Central memory CD8-positive, alpha-beta T cell (primary cell): ENCODE results near the gene MIB1.
"Not testable (repeated sequence)": the region's sequence is repeated elsewhere in the genome, so short reads cannot be mapped to it uniquely, and the experiment has no call there.

Experiments
- ATAC-seq: fragments of 150-1000 bp; cut with Tn5 transposase; replicated peaks from 2 replicates; pipeline ENCODE4 v1.10.0; 2022; ENCODE audit warnings: mild to moderate bottlenecking, moderate FRiP score, moderate number of reproducible peaks; ENCODE audit not compliant: poor library complexity, severe bottlenecking; ENCODE audit errors: extremely low read depth
- DNase-seq, 2 donors: peaks; one replicate each; pipeline ENCODE4 v3.0.0; 2021; ENCODE audit warnings: low spot score in 2 of 2
- H3K27ac Mint-ChIP-seq: one replicate; pipeline ENCODE4 v1.8.0; 2022; ENCODE audit warnings: low read depth, mild to moderate bottlenecking, moderate library complexity, mixed read lengths
- H3K27me3 Mint-ChIP-seq: one replicate; pipeline ENCODE4 v1.8.0; 2022; ENCODE audit warnings: mixed read lengths
- H3K36me3 Mint-ChIP-seq: one replicate; pipeline ENCODE4 v1.8.0; 2022; ENCODE audit warnings: mild to moderate bottlenecking, moderate library complexity, mixed read lengths; ENCODE audit not compliant: insufficient read depth
- H3K4me1 Mint-ChIP-seq: one replicate; pipeline ENCODE4 v1.8.0; 2022; ENCODE audit warnings: mixed read lengths
- H3K4me3 Mint-ChIP-seq: one replicate; pipeline ENCODE4 v1.8.0; 2022; ENCODE audit warnings: mild to moderate bottlenecking, moderate library complexity, mixed read lengths
- H3K9me3 Mint-ChIP-seq: one replicate; pipeline ENCODE4 v1.8.0; 2022; ENCODE audit warnings: mixed read lengths

Gene MIB1

DNA sequence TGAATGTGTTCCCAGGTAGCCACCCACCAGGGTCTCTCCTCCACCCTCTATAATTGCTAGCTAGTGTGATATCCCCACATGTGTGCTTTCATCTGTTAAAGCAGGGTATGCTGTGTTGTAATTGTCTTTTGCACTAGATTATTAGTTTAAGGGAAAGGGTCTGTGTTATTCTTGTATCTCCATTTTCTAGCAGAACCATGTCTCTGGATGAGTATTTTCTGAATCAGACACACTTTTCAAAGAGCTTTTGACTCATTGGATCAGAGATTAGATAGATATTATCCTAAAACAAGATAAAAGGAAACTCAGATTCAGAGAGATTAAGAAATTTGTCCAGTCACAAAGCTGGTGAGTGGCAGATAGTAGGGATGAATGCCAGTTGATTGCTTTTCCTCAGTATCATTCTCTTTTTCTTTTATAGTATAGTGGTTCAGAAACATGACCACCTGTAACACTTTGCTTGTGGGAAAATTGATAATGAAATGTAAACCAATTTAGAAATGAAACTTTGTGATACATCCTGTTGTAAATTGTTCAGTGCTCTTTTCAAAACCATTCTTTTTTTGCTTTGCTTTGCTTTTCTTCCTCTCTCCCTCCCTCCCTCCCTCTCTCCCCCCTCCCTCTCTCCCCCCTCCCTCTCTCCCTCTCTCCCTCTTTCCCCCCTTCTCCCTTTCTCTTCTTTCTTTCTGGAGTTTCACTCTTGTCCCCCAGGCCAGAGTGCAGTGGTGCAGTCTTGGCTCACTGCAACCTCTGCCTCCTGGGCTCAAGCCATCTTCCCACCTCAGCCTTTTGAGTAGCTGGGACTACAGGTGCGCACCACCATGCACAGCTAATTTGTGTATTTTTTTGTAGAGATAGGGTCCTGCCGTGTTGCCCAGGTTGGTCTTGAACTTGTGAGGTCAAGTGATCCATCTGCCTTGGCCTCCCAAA, 7.4 kb downstream of the MIB1 start:
- peaks cover 4% of the 10 kb centered on the region for H3K36me3 Mint-ChIP-seq
- H3K27me3 Mint-ChIP-seq: no peaks in the 10 kb centered on the region
- no peak for DNase-seq
- H3K4me1 Mint-ChIP-seq: peaks cover 54% of the 10 kb centered on the region
- ATAC-seq: peak; percentile 24
- H3K27ac Mint-ChIP-seq: peak overlapping the region; percentile 9
- H3K9me3 Mint-ChIP-seq: no peaks in the 10 kb centered on the region
- H3K4me3 Mint-ChIP-seq: no peak overlapping the region

DNA sequence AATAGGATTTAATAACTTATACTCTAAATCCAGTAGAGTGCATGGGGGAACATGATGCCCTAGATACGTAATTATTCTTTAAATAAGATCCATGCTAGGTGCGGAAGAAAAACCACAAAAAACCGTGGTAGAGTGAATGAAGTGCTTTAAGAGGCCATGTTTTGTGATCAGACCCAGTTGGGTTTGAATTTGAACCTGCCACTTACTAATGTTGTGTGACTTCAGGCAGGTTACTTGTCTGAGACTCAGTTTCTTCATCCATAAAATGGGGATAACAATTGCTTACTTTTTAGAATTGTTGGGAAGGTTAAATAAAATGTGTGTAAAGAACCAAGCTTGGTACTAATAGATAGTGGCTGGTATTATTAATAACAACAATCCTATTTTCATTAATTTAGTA, 17.2 kb downstream of the MIB1 start:
- no peak overlapping the region for H3K4me3 Mint-ChIP-seq
- H3K36me3 Mint-ChIP-seq: no peaks in the 10 kb centered on the region
- H3K4me1 Mint-ChIP-seq: peaks cover 37% of the 10 kb centered on the region
- ATAC-seq (no peak), DNase-seq (no peak)
- no peaks in the 10 kb centered on the region for H3K9me3 Mint-ChIP-seq
- H3K27ac Mint-ChIP-seq: no peak overlapping the region
- no peaks in the 10 kb centered on the region for H3K27me3 Mint-ChIP-seq

DNA sequence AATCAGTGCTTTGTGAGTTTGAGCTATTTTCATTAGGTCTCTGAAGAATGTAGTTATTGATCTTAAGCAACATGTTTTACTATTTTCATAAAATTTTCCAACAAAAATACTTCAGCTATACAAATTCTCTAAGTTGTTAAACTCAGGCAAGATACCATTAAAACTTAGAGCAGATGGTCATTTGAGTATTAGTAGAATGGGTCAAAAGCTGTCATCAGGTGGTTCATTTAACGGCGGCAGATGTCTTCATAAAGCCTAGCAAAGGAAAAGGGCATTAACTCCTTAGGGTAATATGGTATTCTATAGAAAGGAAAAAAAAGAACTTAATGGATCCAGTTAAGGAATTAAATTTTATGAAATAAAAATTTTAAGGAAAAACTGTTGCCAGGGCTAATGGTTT, 19.2 kb downstream of the MIB1 start:
- Mint-ChIP-seq H3K36me3 (no peaks in the 10 kb centered on the region), H3K27ac (no peak overlapping the region), H3K27me3 (no peaks in the 10 kb centered on the region), H3K4me3 (no peak overlapping the region), H3K9me3 (no peaks in the 10 kb centered on the region), H3K4me1 (peaks cover 31% of the 10 kb centered on the region)
- DNase-seq (no peak), ATAC-seq (no peak)

DNA sequence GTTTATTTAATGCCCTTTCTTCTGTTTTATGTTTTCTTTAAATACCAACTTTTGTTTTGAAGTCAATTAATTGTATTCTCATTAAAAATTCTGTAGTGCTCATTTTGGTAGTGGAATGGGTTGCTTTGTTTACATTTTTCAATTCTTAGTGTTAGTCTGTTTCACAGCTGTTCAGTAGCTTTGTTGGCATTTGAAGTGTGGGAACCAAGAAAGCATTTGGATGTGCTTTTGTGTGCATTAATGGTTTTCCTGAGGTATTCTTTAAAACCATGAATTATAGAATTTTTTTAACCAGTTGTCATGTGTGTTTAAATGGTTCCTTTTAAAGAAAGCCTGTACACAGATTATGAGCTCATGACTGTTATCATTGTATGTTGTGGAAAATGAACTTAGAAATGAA, 19.7 kb downstream of the MIB1 start:
- no peak for DNase-seq
- no peaks in the 10 kb centered on the region for H3K27me3 Mint-ChIP-seq
- H3K4me1 Mint-ChIP-seq: peaks cover 29% of the 10 kb centered on the region
- H3K9me3 Mint-ChIP-seq: no peaks in the 10 kb centered on the region
- H3K4me3 Mint-ChIP-seq: no peak overlapping the region
- no peak overlapping the region for H3K27ac Mint-ChIP-seq
- no peak for ATAC-seq
- H3K36me3 Mint-ChIP-seq: no peaks in the 10 kb centered on the region

DNA sequence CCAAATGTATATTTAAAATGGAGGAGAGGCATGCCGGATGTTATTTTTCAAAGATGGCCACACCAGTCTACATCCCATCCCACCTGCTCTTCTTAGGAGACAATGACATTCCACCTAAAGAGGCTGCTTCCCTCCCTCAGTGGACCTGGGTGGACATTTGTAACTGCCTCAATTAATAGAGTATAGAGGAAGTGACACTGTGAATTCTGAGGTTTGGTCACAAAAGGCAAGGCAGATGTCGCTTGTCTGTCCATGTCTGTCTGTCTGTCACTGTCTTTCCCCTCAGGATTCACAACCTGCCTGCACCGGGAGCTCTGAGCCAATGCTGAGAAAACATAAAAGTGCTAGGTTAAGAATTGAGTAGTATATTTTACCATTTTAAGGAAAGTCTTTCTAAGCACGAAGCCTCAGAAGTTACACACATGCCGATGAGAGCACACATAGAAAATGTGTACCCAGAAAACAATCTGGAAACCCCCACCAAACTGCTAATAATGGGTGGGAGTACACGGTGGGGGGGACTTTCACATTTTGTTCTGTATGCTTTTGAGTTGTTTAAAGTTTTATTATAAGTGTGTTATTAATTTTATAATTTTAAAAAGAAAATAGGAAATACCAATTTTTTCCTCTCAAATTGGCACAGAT, 21.0 kb downstream of the MIB1 start:
- Mint-ChIP-seq H3K4me1 (peaks cover 29% of the 10 kb centered on the region), H3K9me3 (no peaks in the 10 kb centered on the region), H3K27me3 (no peaks in the 10 kb centered on the region), H3K36me3 (peaks cover 7% of the 10 kb centered on the region), H3K27ac (no peak overlapping the region), H3K4me3 (no peak overlapping the region)
- DNase-seq: no peak
- ATAC-seq: no peak

DNA sequence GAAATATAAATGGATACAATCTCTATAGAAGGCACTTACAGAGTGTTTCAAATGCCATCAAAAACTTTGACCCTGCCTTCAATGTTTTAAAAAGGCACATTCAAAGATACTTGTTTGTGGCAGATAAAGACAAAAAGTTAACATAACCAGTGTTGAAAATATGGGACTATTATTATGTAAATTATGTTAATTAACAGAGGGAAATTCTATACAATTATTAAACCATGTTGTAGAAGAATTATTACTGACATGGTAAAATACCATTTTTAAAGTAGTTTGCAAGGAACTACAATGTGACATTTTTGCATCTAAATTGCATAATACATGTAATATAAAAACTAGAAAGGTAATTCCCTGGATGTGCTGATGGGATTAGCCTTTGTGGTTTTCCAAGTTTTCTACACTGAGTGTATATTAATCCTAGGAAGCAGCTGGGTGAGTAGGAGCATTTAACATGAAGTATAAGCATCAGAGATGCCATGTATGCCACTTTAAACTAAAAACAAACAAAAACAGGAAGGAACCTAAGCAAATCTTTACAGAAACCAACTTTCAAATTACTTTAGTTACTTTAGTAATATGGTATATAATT, 21.7 kb downstream of the MIB1 start:
- Mint-ChIP-seq H3K9me3 (no peaks in the 10 kb centered on the region), H3K27me3 (no peaks in the 10 kb centered on the region), H3K4me1 (peaks cover 29% of the 10 kb centered on the region), H3K27ac (no peak overlapping the region), H3K4me3 (no peak overlapping the region), H3K36me3 (peaks cover 10% of the 10 kb centered on the region)
- no peak for ATAC-seq
- DNase-seq: no peak

DNA sequence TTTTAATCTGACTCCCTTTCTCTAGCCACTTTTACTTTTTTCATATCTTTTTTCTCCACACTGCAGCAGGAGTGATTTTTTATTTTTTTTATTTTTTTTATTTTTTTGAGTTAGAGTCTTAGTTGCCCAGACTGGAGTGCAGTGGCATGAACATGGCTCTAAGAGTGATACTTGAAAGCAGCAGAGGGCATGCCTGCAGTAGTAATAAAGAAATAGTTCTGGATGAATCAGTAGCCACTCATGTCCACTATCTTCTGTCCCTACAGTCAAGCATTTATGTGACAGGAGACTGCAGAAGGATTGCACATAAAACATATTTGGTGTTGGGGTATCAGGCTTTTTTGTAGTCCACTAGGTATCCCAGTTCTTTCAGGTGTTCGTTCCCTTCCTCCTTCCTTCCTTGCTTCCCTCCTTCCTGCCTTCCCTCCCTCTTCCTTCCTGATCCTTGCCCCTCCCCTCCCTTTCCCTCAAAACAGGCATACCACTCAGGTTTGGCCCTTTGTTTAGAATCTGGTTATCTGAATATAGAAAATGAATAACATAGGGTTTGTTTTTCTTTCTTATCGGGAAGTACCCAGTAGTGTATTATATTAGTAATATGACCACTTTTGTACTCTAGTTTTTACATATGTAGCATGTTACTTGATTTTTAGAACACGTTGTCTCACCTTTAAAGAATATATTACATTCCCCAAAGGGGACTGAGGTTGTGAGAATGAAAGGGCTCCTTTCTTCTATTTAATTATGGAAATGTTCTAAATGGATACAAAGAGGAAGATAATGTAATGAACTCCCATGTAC, 23.5 kb downstream of the MIB1 start:
- Mint-ChIP-seq H3K4me3 (no peak overlapping the region), H3K9me3 (no peaks in the 10 kb centered on the region), H3K4me1 (peaks cover 29% of the 10 kb centered on the region), H3K27ac (no peak overlapping the region), H3K27me3 (no peaks in the 10 kb centered on the region), H3K36me3 (peaks cover 18% of the 10 kb centered on the region)
- no peak for DNase-seq
- no peak for ATAC-seq

DNA sequence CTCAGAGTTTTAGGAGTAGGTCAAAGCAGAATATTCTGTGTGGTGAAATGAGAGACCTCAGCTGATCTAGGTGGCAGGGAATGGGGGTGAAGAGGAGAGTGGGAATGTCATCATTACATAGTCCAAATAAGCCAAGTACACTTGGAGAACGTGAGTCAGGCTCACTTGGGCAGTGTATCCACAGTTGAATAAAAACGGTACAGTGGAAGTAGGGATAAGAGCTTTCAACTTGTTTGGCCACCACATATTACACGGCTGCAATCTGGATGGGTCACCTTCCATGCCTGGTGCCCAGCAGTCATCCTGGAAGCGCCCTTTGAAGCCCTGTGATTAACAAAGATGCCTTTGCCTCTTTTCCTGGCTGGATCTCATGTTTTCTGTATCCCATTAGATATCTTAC, 28.6 kb downstream of the MIB1 start:
- Mint-ChIP-seq H3K27ac (no peak overlapping the region), H3K27me3 (no peaks in the 10 kb centered on the region), H3K4me1 (no peaks in the 10 kb centered on the region), H3K36me3 (peaks cover 27% of the 10 kb centered on the region), H3K9me3 (no peaks in the 10 kb centered on the region), H3K4me3 (no peak overlapping the region)
- ATAC-seq: no peak
- DNase-seq: no peak

DNA sequence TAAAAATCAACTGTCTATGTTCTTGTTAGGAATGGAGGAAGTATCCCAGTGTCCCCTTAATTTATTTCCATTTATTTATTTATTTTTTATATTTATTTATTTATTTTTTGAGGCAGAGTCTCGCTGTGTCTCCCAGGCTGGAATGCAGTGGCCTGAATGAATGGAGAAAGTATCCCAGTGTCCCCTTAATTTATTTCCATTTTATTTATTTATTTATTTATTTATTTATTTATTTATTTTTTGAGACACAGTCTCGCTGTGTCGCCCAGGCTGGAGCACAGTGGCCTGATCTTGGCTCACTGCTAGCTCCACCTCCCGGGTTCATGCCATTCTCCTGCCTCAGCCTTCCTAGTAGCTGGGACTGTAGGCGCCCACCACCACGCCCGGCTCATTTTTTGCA, 34.1 kb downstream of the MIB1 start:
- H3K9me3 Mint-ChIP-seq: no peaks in the 10 kb centered on the region

DNA sequence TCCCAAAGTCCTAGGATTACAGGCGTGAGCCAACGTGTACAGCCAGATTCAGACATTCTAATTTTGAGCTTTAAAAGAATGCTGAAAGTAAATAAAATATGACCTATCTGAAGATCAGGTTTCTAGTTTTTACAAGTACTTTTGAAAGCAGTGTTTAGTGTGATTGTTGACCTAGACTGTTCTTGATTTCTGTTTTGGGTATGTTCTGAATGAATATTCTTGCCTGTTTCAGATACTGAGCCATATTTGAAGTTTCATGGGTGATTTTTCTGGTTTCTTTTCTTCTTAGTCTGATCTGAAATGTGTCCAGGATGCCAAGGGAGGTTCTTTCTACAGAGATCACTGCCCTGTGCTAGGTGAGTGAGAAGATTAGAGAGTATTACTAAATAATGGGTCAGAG, 37.2 kb downstream of the MIB1 start:
- no peaks in the 10 kb centered on the region for H3K27me3 Mint-ChIP-seq
- no peak overlapping the region for H3K27ac Mint-ChIP-seq
- DNase-seq: no peak
- H3K36me3 Mint-ChIP-seq: peaks cover 26% of the 10 kb centered on the region
- no peaks in the 10 kb centered on the region for H3K9me3 Mint-ChIP-seq
- ATAC-seq: no peak
- H3K4me3 Mint-ChIP-seq: no peak overlapping the region
- peaks cover 5% of the 10 kb centered on the region for H3K4me1 Mint-ChIP-seq

More for the DNA sequence above, 34.1 kb downstream of the MIB1 start:
- Mint-ChIP-seq H3K36me3 (peaks cover 16% of the 10 kb centered on the region), H3K4me1 (no peaks in the 10 kb centered on the region), H3K27me3 (no peaks in the 10 kb centered on the region), H3K4me3 (no peak overlapping the region), H3K27ac (no peak overlapping the region)
- ATAC-seq: no peak
- DNase-seq: no peak

DNA sequence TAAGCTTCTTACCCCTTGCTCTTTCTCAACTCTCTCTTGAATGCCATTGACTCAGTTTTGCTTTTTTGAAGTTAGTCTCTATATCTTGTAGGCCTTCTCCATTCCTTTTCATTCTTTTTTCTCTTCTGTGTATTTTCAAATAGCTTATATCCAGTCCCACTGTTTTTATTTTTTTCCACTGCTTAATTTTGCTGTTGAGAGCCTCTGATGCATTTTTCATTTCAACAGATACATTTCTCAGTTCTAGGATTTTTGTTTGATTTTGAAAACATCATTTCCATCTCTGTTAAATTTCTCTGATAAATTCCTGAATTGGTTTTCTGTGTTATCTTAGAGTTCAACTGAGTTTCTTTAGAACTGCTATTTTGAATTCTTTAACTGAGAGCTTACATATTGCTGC, 45.9 kb downstream of the MIB1 start:
- H3K4me3 Mint-ChIP-seq: no peak overlapping the region
- peaks cover 5% of the 10 kb centered on the region for H3K4me1 Mint-ChIP-seq
- H3K27me3 Mint-ChIP-seq: no peaks in the 10 kb centered on the region
- no peak overlapping the region for H3K27ac Mint-ChIP-seq
- H3K9me3 Mint-ChIP-seq: peaks cover 18% of the 10 kb centered on the region
- peaks cover 34% of the 10 kb centered on the region for H3K36me3 Mint-ChIP-seq
- ATAC-seq (no peak), DNase-seq (no peak)

DNA sequence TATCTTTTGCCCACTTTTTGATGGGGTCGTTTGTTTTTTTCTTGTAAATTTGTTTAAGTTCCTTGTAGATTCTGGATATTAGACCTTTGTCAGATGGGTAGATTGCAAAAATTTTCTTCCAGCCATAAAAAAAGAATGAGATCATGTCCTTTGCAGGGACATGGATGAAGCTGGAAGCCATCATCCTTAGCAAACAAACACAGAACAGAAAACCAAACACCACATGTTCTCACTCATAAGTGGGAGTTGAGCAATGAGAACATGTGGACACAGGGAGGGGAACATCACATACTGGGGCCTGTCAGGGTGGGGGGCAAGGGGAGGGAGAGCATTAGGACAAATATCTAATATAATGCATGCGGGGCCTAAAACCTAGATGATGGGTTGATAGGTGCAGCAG, 55.5 kb downstream of the MIB1 start:
- peak overlapping the region; percentile 8 for H3K27ac Mint-ChIP-seq
- H3K36me3 Mint-ChIP-seq: peaks cover 13% of the 10 kb centered on the region
- not testable (repeated sequence) for DNase-seq, H3K9me3 Mint-ChIP-seq, ATAC-seq, H3K4me1 Mint-ChIP-seq, H3K27me3 Mint-ChIP-seq, H3K4me3 Mint-ChIP-seq
